HTR-8/SVneo (cell line): ENCODE results near the gene AGBL1.
"Not testable (repeated sequence)": the region's sequence is repeated elsewhere in the genome, so short reads cannot be mapped to it uniquely, and the experiment has no call there.

Experiments
- DNase-seq: peaks from one replicate; pipeline ENCODE4 v3.0.0; 2011; ENCODE audit warnings: low spot score, mixed read lengths; ENCODE audit not compliant: insufficient read length
- FAIRE-seq: peaks from 2 replicates; lab custom pipeline; 2011; peaks lifted over from hg19 to GRCh38; lab: Jason Lieb, UNC

The AGBL1 gene

DNA sequence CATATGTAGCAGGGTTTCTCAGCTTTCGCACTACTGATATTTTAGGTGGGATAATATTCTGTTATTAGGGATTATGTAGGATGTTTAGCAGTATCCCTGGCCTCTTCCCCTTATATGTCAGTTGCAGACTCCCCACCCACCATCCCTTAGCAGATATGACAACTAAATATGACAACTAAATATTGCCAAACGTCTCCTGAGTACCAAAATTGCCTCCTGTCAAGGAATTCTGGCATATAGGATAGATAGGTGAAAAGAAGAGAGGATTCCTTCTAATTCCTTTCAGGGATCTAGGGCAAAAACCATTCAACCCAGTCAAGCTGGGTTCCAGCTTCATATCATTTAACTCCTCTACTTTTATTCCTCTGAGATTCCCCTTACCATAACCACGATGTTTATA is 759.8 kb downstream of the AGBL1 start:
- DNase-seq (no peak), FAIRE-seq (no peak)

DNA sequence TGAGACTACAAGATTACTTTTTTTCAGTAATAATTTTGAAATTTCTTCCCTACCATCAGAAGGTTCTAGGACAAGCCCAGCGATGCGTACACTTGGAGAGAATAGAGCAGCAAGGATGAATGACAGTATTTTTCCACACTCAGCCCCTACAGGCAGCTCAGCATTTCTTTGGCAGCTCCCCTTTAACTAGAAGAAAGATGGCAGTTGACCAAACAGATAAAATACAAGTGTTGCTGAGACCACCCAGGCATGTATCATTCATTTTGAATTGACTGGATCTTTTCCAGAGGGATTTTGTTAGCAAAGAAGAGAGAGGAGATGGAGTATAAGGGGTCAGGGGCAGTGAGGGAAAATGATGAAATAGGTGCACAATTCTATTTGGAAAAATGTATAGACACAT is 761.3 kb downstream of the AGBL1 start:
- FAIRE-seq: no peak
- DNase-seq: no peak

DNA sequence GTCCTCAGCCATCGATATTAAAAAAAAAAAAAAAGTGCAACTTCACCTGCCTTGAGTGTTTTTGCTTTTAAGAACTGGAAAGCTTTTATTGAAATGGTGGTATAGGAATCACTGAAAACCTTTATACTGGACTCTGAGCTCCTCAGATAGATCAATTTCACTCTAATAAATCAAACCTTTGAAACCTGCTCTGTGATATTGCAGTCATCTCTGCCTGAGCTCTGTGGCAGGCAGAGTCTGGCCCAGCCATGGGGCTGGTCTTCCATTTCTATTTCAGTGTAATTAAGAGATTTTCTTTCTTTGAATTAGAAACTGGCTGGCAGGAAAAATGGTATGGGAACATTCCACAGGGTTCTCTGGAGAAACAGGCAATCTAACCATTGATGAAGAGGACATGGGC is 762.5 kb downstream of the AGBL1 start:
- no peak for FAIRE-seq

GRCh38 chr15:86846036-86846435 is 766.4 kb downstream of the AGBL1 start:
- no peak for DNase-seq
- no peak for FAIRE-seq

More for the DNA sequence above, 762.5 kb downstream of the AGBL1 start:
- no peak for DNase-seq

- FAIRE-seq: no peak
- no peak for DNase-seq
Measured at GRCh38 chr15:86849136-86849535, 769.5 kb downstream of the AGBL1 start.

DNA sequence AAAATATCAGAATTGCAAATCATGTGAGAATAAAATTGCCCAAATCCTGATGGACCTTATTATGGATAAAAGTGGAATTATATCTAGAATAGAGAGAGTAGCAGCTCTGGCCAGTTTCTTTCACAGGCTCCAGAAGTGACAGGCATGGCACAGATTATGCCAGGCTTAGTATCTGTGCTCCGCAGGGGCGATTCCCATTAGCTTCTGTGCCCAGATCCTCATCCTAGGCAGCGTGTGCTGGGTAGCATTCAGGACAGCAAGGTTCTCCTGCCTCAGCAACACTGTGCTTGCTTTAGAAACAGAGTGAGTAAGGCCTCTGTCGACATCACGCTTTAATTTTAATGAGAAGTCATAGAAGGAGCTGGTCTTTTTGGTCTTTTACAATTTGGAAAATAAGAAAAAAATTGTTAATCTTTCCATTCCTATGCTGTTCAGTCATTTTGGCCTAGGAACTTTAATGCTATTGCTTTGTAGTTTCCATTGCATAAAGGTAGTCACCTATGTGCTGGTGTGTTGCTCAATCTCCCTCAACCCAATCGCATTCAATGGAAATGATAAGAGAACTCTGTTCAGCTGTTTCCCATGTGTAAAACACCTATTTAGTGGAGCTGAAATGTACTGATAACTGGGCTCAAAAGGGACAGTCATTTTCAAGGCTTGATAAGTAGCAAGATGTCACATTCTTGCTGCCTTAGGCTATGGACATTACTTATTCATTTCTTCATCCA is 770.1 kb downstream of the AGBL1 start:
- DNase-seq (no peak), FAIRE-seq (no peak)

DNA sequence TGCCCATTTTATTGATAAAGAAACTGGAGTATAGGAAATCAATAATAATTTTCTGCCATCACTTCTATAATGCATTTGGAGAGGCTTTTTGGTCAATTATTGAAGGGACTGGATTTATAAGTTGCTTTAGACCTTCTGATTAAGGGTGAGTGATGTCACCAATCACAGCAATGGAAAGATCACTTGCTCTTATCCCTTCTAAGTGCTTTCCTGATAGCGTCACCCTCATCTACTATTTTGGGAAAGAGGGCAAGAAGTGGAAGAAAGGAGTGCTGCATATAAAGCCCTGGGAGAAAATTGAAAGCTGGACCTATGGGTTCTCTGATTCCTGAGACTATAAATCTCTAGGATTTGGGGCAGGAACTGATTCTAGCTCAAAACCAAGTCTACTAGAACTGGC is 771.3 kb downstream of the AGBL1 start:
- no peak for FAIRE-seq
- no peak for DNase-seq

- FAIRE-seq: no peak
- no peak for DNase-seq
Measured at GRCh38 chr15:86852741-86853140, 773.1 kb downstream of the AGBL1 start.

DNA sequence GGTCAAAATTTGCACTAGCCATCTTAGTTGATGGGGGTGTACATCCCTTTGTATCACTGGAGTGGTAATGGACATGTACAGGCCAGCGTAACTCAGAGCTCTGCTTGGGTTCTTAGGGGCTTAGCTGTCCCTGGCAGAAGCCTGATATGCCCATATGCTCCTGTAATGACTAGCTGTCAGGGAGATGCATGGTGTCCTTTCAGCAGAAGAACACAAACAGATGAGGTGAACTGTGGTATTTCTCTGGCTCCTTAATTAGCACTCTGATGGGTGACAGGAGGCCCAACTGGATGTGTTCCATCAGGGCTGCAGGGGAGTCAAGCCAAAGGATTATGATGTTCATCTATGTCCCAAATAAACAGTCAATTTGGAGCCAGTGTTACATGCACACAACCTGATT is 774.5 kb downstream of the AGBL1 start:
- DNase-seq (no peak), FAIRE-seq (no peak)

DNA sequence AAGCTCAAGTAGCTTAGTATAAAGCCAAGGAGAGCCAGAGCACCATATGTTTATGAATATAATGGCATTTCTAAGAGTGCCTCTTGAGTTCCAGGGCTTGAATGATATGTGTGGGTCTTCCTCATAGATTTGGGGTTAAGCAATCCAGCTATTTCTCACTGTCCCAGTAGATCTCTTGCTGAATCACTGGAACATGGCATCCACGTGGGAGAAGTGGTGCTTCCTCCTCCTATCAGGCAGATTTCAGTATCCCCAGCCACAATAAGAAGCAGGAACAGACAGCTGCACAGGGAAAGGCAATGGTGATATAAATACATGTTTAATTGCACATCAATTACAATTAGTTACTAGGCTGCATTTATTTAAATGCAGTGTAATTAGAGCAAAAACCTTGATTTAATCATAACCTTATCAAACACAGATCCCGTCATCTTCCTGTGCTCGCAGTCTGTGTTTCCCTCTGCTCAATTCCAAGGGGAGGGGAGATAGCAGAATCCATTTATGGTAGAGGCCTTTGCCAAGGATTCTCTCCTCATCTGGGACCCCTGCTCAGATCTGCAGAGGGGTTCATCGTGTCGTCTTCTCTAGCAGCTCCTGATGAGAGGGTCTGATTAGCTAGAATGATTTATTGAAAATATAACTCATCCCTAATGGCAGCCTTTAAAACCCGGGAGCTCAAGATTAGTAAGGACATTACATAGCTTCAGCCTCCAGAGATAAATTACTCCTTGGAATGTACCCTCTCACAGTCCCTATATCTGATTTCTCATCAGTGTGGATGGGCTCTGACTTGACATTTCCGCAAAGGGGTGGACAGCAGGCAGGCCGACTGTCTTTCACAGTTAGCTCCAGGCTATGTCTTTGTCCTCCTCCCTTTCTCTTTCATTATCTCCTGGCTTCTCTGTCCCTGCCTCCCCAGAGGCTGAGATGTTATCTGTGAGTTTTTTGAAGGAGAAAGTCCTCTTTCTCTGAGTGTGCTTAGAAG is 775.9 kb downstream of the AGBL1 start:
- FAIRE-seq: no peak
- DNase-seq: no peak

DNA sequence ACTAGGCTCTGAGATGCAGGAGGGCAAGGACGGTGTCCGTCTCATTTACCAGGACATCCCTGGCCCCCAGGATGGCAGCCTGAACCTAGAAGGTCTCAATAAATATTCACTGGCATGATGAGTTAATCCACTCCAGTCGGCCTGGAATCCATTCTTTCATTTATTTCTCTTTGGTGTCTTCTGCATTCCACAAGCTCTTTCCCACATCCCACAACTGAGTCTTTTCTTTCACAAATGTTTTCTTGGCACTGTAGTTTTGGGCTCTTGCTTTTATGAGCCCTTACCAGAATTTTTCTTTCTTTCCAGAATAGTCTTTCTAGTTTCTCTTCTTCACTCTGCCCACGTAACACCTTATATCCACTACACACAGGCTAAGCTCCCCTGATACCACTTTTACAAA is 778.0 kb downstream of the AGBL1 start:
- DNase-seq (no peak), FAIRE-seq (no peak)

GRCh38 chr15:86863226-86863915 is 783.7 kb downstream of the AGBL1 start:
- DNase-seq: no peak
- no peak for FAIRE-seq

DNA sequence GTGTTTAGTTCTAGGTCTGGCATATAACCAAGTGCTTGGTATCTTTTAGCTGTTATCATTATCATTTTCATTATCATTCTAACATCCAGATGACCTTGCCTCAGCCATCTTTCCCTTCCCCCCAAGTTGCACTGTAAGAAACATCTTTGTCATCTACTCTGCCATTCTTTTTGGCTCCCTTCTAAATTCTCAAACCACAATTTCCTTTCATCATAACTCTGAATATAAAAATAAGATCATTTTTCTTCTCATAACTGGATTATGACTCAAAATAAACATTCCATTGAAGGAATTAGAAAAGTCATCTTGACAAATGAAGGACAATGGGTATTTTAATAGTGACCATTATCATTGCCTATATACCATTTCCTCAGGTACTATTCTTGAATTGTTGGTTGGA is 786.2 kb downstream of the AGBL1 start:
- FAIRE-seq (no peak), DNase-seq (no peak)

DNA sequence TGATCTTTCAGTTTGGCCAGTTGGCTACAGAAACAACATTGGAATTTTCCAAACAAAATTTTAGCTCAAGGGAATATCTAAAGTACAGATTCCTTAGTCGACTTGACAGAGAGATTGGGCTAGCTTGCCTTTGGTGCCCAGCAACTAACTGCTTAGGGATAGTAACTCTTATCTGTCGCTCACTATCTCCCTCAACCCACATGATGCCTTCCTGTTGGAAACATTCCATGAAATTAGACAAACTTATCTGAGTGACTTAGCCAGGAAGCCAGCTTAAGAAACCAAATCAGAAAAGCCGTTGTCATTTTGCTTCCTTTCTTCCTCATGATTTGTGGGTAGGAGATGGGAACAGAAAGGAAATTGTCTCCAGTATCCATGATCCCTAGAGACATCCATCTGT is 791.2 kb downstream of the AGBL1 start:
- no peak for DNase-seq
- FAIRE-seq: no peak

- no peak for FAIRE-seq
- no peak for DNase-seq
Measured at GRCh38 chr15:86871964-86872363, 792.3 kb downstream of the AGBL1 start.

GRCh38 chr15:86872782-86873181 is 793.1 kb downstream of the AGBL1 start:
- DNase-seq: no peak
- FAIRE-seq: no peak

- FAIRE-seq (no peak), DNase-seq (no peak)
Measured at GRCh38 chr15:86875067-86875466, 795.4 kb downstream of the AGBL1 start.

DNA sequence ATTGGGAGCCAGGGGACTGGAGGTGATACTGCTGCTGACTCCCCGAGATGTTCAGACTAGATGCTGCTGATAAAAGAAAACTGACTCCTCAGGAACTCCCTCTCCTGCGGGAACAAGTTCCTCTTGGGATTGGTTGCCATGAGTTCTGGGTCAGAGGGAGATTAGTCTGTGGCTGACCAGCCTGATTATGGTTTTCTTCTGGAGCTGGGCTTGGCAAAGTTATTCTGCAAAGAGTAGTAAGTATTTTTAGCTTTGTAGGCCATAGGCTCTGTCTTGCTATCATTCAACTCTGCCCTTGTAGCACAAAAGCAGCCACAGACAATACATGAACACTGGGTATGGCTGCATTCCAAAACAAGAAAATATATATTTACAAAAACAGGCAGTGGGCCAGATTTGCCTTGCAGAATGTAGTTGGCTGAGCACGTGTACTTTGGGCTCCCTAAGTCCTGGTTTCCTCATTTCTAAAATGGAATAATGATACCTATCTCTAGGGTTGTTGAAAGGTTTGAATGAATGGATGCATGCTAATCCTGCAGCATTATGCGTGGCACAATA is 796.8 kb downstream of the AGBL1 start:
- FAIRE-seq (no peak), DNase-seq (no peak)

DNA sequence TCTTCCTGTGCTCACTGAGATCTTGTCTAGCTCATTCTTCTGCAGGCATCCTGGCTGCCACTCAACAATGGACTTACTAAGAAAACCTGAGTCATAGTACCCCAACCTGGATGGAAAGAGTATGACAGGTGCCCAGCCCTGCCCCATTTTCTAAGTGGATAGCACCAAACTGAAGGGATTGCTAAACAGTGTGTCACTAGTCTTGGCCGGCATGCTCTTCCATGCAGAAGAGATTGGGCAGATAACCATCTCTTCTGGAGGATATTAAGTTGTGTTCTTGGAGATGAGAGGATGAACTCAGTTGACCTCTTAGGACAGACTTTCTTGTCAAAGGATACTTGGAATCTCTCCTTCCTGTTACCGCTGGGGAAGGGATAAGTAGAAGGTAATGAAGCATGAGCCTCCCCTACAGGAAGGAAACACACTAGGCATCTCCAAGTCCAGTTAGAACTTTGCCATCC is 797.5 kb downstream of the AGBL1 start:
- DNase-seq (no peak), FAIRE-seq (no peak)

- not testable (repeated sequence) for FAIRE-seq
Measured at GRCh38 chr15:86878844-86879243, 799.2 kb downstream of the AGBL1 start.

More at GRCh38 chr15:86878844-86879243, 799.2 kb downstream of the AGBL1 start:
- not testable (repeated sequence) for DNase-seq
